Stimulated activated CD4-positive, alpha-beta T cell treated with anti-CD3 and anti-CD28 coated beads, Interleukin-1b, Interleukin-23, amount 100 ng/mL, for 24 hours (primary cell): ENCODE measurements around the gene LDAH.
"Not testable (repeated sequence)": the region's sequence is repeated elsewhere in the genome, so short reads cannot be mapped to it uniquely, and the experiment has no call there.

Experiments used
- DNase-seq, 4 experiments: peaks; one replicate each; pipeline ENCODE4 v3.0.0-alpha.2; 2020; ENCODE audit warnings: low read depth in 4 of 4, low spot score in 1 of 4

Gene LDAH

GRCh38 chr2:20822535-20823490, at the start of gene LDAH:
Gene LDAH (minus strand): TSS chr2:20823101. CDS start chr2:20801463, 21,638 bp downstream.
- DNase-seq, result peak; percentile 75 to 86 (median 80)

GRCh38 chr2:20868377-20868776, 45.5 kb upstream of the LDAH start:
- DNase-seq, result peak; percentile 9 to 49 (median 24)

DNA sequence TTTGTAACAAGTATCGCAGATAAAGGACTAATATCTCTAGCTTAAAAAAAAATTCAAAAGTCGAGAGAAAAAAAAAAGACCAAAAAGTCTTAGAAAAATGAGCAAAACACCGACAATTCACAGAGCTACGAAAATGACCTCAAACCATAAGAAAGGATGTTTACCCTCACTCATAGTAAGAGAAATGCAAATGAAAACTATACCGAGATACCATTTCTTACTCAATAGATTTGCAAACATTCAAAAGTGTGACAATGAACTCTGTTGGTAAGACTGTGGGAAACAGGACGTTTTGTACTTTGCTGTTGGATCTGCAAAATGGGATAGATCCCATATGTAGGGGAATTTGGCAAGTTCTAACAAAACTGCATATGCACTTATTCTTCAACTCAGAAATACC, 39.9 kb upstream of the LDAH start:
- no peak for DNase-seq

- DNase-seq, result no peak
Measured at GRCh38 chr2:20855456-20855855, 32.6 kb upstream of the LDAH start.

DNA sequence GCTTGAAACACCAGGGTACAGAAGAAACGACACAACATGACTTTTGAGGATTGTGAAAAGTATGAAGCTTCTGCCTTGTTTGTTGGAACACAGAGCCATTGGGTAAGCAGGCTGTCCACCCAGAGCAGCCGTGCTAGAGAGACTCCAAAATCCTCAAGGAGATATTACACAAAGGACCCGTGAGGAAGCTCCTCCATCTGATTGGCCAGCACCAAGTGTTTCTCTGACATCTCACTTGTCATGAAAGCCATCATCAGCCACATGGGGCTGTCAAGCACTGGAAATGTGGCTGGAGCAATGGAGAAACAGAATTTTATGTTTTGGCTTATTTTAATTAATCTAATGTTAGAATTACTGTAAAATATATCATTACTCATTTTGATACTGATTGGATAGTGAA, 29.8 kb upstream of the LDAH start:
- DNase-seq, result no peak

DNA sequence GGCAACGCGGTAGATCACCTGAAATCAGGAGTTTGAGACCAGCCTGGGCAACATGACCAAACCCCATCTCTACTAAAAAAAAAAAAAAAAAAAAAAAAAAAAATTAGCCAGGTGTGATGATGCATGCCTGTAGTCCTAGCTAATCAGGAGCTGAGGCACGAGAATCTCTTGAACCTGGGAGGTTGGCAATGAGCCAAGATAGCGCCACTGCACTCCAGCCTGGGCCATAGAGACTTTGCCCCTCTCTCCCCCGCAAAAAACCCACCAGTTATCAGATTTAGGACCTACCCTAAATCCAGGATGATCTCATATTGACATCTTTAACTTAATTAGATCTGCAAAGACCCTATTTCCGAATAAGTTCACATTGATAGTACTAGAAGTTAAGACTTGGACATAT, 29.2 kb upstream of the LDAH start:
- no peak for DNase-seq

- no peak for DNase-seq
Measured at GRCh38 chr2:20844246-20844645, 21.3 kb upstream of the LDAH start.

- DNase-seq, result no peak
Measured at GRCh38 chr2:20839052-20839451, 16.2 kb upstream of the LDAH start.

DNA sequence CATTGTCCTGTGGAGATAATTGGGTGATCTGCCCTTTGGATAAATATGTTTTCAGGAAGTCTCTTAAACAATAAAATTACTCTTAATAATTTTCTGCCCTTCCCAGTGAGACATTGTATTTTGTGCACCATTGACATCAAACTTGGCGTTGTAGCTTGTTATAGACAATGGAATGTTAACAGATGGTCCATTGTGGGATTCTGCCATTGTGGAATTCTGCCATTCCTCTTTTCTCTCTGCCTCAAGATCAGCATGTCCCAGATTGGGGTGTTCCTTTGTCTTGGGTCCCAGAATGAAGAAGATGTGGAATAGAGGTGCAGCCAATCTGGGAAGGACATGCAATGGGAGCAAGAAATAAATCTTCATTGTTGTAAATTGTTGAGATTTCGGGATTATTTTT, 15.1 kb upstream of the LDAH start:
- no peak for DNase-seq

- DNase-seq, result no peak
Measured at GRCh38 chr2:20836521-20836920, 13.6 kb upstream of the LDAH start.

DNA sequence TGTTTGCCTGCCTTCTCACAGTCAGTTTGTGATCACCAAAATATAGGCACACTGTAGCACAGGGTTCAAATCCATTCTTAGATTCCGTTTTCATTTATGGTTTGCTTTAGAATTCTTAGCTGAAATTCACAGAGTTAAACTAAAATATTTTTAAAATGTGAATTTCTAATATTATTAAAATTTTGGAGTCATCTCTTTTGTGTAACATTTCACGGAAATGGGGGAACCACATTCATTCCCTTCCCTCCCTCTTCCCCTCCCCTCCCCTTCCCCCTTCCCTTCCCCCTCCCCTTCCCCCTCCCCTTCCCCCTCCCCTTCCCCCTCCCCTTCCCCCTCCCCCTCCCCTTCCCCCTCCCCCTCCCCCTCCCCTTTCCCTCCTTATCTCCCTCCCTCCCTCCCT, 11.4 kb upstream of the LDAH start:
- DNase-seq, result no peak

GRCh38 chr2:20832606-20833005, 9.7 kb upstream of the LDAH start:
- DNase-seq, result no peak

- no peak for DNase-seq
Measured at GRCh38 chr2:20829861-20830260, 7.0 kb upstream of the LDAH start.

DNA sequence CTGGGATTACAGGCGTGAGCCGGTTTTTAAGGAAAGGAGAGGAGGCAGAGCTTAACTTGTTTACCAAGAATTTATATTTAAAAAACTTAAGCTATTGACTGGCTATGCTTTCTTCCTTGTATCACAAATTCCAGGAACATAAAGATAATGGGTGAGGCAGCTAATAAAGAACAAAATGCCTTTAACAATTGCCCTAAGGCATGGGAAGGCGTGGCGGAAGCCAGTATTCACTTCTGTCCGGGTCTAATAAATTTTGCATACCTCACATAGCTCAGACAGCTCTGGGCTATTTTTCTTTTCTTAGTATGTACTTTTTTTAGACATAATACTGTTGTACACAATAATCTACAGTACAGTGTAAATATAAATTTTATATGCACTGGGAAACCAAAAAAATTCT, 1.0 kb upstream of the LDAH start:
- DNase-seq, result no peak

DNA sequence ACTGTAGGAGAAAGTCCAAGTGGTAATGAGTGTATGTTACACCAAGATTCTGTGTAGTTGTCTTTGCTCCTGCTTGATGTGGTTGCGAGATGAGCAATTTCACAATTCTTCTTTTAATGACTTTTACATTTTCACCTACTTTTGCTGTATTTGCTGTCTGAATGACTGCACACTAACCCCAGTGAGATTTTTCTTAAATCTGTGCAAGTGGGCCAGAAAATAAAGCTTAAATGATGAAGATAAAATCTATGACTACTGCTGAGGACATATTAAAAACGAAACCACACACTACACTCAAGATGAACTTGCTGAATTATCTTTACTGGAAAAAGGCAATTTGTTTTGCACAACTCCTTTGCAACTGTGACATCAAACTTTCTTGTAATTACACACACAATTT, 4.1 kb downstream of the LDAH start:
- no peak for DNase-seq

DNA sequence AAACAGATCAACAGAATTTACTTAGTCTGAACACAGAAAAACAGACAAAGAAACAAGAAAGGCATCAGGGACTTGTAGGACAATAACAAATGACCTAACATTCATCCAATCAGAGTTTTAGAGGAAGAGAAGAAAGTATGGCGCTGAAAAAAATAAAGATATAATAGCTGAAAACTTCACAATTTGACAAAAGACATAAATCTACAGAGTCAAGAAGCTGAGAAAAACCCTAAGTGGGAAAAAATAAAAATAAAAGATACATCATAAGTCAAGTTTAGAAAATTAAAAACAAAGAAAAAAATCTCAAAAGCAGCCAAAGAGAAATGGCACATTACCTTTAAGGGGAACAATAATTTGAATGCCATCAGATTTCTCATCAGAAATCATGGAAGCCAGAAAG, 7.7 kb downstream of the LDAH start:
- no peak for DNase-seq

GRCh38 chr2:20812779-20813178, 10.1 kb downstream of the LDAH start:
- no peak for DNase-seq

GRCh38 chr2:20806286-20806685, 16.6 kb downstream of the LDAH start:
- no peak for DNase-seq

DNA sequence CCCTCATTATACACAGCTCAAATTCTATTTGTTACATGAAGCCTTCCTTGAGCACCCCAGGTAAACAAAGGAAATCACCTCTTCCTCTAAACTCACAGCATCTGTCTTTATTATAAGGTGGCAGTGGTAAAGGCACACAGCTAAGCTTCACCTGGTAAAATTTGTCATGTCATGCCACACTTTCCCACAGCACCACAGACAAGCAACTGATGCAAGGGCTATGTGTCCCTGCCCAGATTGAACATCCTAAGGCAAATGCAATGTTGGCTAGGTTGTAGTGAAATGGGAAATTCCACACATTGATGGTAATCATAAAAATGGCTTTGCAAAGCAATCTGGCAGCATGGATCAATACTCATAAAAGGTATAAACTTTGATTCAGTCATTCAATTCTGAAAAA, 18.9 kb downstream of the LDAH start:
- no peak for DNase-seq

DNA sequence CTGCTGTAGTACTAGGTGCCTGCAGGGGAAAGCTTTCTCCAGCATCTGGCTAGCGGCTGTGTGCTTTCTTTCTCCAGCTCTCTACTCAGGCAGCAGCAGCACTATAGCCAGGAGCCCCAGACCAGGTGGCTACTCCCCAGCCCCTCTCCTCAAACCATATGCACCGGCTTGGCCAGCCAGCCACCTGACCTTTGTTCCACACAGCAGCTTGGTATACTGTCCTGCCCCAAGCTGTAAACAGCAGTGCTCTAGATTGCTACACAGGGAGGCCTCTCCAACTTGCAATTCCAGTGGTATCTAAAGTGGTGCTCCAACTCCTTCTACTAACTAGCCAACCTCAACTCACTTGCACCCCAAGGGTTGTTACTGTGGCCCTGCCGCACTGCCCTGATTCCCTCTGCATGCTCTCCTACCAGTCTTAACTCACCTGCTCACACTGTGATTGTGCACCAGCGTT, 19.6 kb downstream of the LDAH start:
- no peak for DNase-seq

DNA sequence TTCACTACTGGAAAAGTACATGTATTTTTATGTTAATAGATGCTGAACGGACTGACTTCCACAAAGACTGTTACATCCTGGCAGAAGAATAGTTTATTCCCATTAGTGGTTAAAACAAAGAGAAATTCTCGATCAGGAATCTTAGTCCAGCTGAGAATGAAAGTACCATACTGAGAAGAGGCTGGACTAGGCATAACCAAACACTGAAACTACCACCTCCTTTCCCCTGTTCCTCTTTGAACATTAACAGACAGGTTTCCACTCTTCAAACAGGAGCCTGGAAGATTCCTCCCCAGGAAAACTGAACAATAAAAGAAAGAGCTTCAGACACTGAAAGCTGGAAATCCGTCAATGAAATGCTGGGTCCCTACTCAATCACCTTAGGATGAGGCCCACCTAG, 25.8 kb downstream of the LDAH start:
- DNase-seq, result no peak

DNA sequence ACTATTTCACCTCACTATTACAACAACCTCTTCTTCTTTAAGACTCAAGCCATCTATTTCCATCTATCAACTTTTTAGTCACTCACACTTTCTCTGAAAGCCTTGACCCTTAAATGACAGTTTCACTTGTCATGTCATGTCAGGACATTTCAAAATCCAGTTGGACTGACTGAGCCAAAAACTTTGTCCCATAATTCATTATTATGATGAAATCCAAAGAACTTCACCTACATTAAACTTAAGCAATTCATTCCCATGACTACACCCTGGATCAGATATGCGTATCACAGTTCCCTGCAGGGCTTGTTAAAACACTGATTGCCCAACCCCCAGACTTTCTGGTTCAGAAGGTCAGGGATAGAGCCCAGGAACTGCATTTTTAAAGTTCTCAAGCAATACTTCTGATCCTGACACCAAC, 26.5 kb downstream of the LDAH start:
- no peak for DNase-seq

DNA sequence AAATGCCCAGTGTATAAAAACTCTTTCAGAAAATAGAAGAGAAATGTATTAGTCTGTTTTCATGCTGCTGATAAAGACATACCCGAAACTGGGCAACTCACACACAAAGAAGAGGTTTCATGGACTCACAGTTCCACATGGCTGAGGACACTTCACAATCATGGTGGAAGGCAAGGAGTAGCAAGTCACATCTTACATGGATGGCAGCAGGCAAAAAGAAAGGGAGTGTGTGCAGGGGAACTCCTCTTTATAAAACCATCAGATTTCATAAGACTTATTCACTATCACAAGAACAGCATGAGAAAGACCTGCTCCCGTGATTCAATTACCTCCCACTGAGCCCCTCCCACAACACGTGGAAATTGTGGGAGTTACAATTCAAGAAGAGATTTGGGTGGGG, 29.0 kb downstream of the LDAH start:
- DNase-seq, result not testable (repeated sequence)
